BLaER1 (cell line): ENCODE measurements around the gene EFNA1.

Experiments
- H3K27ac ChIP-seq: shearing (Covaris generic); formaldehyde crosslinking; 2 replicates; pipeline ENCODE4 v1.8.1; 2022
- H3K27me3 ChIP-seq: shearing (Covaris generic); formaldehyde crosslinking; 2 replicates; pipeline ENCODE4 v1.8.1; 2022
- H3K36me3 ChIP-seq: shearing (Covaris generic); formaldehyde crosslinking; 2 replicates; pipeline ENCODE4 v1.8.1; 2022
- H3K4me1 ChIP-seq: shearing (Covaris generic); formaldehyde crosslinking; 2 replicates; pipeline ENCODE4 v1.8.1; 2022
- H3K4me2 ChIP-seq: shearing (Covaris generic); formaldehyde crosslinking; 2 replicates; pipeline ENCODE4 v1.8.1; 2022
- H3K4me3 ChIP-seq: shearing (Covaris generic); formaldehyde crosslinking; 2 replicates; pipeline ENCODE4 v1.8.1; 2022
- H3K9ac ChIP-seq: shearing (Covaris generic); formaldehyde crosslinking; 2 replicates; pipeline ENCODE4 v1.8.1; 2022
- H3K9me3 ChIP-seq: shearing (Covaris generic); formaldehyde crosslinking; 2 replicates; pipeline ENCODE4 v1.8.1; 2022
- H4K20me1 ChIP-seq: shearing (Covaris generic); formaldehyde crosslinking; 2 replicates; pipeline ENCODE4 v1.8.1; 2022
- Cebpa-rat ChIP-seq: shearing (Covaris generic); IDR thresholded peaks from 2 replicates; pipeline ENCODE4 v1.8.1; 2022

The EFNA1 gene

DNA sequence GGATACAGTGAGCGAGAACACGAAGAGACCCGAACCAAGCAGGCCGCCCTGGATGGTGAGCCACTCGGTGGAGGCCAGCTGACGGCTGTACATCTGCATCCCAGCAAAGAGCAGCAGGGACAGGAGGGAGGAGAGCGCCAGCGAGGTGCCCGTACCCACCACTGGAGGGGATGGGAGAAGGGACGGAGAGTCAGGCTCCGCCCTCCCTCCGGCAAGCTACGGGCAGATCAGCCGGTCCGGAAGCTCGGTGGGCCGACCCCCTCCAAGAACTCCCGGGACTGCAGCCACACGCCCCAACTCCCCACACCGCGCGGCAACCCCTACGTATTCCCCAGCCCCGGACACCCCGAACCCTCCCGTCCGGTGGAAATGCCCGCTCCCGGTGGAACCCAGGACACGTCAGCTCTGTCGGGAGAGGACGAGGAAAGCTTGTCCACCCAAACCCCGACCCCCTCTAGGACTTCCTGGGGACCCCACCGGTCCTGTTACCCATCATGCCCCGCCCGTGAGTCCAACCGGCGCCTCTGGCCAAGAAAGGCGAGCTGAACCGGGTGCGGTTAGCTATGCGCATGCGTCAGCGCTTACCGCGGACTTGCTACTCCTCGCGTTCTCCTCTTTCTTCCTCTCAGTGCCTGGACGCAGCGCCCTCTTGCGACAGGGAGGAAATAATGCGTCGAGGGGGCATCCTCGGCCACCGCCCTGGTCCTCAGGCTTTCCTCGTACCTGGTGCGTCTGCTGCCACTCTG is 45.2 kb downstream of the EFNA1 start, which contains the start of gene KRTCAP2:
Gene KRTCAP2, minus strand, starts transcription at position 573 of the 746 bp plus-strand sequence. Its CDS starts 80 bp downstream, at position 493.
- H3K9ac ChIP-seq: peak within 1 kb of the TSS; percentile 90
- no peaks in the 10 kb centered on the region for H3K27me3 ChIP-seq
- peaks cover 55% of the 10 kb centered on the region for H3K4me1 ChIP-seq
- peaks cover 44% of the 10 kb centered on the region for H3K36me3 ChIP-seq
- H3K9me3 ChIP-seq: no peaks in the 10 kb centered on the region
- peak within 1 kb of the TSS; percentile 84 for H3K4me3 ChIP-seq
- TF ChIP-seq Cebpa-rat: no peak
- peak within 1 kb of the TSS; percentile 92 for H3K27ac ChIP-seq
- H4K20me1 ChIP-seq: peaks cover 7% of the 10 kb centered on the region; the same call in 1 of the 2 replicates
- H3K4me2 ChIP-seq: peak within 1 kb of the TSS; percentile 99

DNA sequence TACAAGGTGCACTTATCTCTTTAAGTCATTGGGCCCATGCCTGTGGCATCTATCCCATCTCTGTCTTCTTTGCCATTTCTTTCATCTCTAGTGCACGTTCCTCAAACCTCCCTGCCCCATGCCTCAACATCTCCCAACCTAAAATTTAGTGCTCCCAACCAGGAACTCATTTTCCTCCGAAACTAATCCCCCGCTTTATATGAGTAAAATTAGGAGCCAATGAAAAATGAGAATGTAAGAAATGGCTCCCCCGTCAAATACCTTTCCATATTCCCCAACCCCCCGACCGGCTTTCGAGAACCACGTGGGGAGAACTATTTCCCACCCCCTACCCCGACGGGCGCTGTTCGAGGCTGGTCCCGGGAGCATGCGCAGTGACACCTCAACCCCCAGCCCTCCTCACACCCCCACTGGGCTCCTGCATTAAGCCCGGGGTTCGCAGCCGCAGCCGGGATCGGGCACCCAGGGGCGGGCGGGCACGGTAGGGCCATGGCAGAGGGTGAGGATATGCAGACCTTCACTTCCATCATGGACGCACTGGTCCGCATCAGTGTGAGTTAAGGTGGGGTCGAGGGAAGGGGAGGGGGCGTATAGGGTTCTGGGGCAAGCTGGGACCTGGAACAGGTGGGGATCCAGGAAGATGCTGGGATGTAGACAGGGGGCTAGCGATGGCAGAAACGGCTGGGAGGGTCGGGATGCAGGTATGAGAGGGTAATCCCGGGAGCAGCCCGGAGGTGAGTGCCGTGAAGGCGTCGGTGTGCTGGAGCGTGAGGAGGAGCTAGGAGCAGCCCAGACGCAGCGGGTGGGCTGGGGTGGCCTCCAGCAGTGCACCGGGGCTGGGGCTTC is 46.0 kb downstream of the EFNA1 start, which contains the start of gene TRIM46:
Gene TRIM46, plus strand, starts transcription at position 372 of the 846 bp plus-strand sequence. Its CDS starts 118 bp downstream, at position 490.
- H3K4me3 ChIP-seq: peak within 1 kb of the TSS; percentile 84
- H3K27ac ChIP-seq: peak within 1 kb of the TSS; percentile 92
- peaks cover 56% of the 10 kb centered on the region for H3K4me1 ChIP-seq
- H3K36me3 ChIP-seq: peaks cover 47% of the 10 kb centered on the region
- peak within 1 kb of the TSS; percentile 90 for H3K9ac ChIP-seq
- no peaks in the 10 kb centered on the region for H3K27me3 ChIP-seq
- peaks cover 7% of the 10 kb centered on the region; the same call in 1 of the 2 replicates for H4K20me1 ChIP-seq
- TF ChIP-seq Cebpa-rat: no peak
- peak within 1 kb of the TSS; percentile 99 for H3K4me2 ChIP-seq
- H3K9me3 ChIP-seq: no peaks in the 10 kb centered on the region

GRCh38 chr1:155174324-155175280 is 46.9 kb downstream of the EFNA1 start:
- peak overlapping the region; percentile 68 for H3K27ac ChIP-seq
- H3K9ac ChIP-seq: peak overlapping the region; percentile 90
- H4K20me1 ChIP-seq: peaks cover 7% of the 10 kb centered on the region; the same call in 1 of the 2 replicates
- TF ChIP-seq Cebpa-rat: no peak
- H3K36me3 ChIP-seq: peaks cover 47% of the 10 kb centered on the region
- peak overlapping the region; percentile 99 for H3K4me2 ChIP-seq
- H3K4me3 ChIP-seq: peak overlapping the region; percentile 84
- no peaks in the 10 kb centered on the region for H3K9me3 ChIP-seq
- no peaks in the 10 kb centered on the region for H3K27me3 ChIP-seq
- H3K4me1 ChIP-seq: peaks cover 62% of the 10 kb centered on the region

DNA sequence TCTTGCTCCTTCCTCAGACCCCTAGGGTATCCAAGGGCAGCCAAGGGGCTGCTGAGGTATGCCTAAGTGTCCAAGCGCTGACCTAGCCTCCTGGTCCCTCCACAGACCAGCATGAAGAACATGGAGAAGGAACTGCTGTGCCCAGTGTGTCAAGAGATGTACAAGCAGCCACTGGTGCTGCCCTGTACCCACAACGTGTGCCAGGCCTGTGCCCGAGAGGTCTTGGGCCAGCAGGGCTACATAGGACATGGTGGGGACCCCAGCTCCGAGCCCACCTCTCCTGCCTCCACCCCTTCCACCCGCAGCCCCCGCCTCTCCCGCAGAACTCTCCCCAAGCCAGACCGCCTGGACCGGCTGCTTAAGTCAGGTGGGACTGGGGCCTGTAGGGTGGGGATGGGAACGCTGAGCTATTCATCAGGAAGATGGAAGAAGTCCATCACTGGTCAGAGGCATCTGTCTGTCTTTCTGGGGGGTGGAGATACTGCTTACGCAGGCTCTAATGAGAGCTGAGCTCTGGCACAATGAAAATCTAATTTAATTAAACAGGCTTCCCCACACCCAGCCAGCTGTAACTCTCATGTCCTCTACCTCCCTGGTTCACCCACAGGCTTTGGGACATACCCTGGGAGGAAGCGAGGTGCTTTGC is 47.7 kb downstream of the EFNA1 start:
- H3K9me3 ChIP-seq: no peaks in the 10 kb centered on the region
- H4K20me1 ChIP-seq: peaks cover 7% of the 10 kb centered on the region; the same call in 1 of the 2 replicates
- H3K27ac ChIP-seq: peak overlapping the region; percentile 68
- peak overlapping the region; percentile 90 for H3K9ac ChIP-seq
- peak overlapping the region; percentile 99 for H3K4me2 ChIP-seq
- no peak for TF ChIP-seq Cebpa-rat
- H3K27me3 ChIP-seq: no peaks in the 10 kb centered on the region
- peaks cover 62% of the 10 kb centered on the region for H3K4me1 ChIP-seq
- peaks cover 47% of the 10 kb centered on the region for H3K36me3 ChIP-seq
- peak overlapping the region; percentile 84 for H3K4me3 ChIP-seq

DNA sequence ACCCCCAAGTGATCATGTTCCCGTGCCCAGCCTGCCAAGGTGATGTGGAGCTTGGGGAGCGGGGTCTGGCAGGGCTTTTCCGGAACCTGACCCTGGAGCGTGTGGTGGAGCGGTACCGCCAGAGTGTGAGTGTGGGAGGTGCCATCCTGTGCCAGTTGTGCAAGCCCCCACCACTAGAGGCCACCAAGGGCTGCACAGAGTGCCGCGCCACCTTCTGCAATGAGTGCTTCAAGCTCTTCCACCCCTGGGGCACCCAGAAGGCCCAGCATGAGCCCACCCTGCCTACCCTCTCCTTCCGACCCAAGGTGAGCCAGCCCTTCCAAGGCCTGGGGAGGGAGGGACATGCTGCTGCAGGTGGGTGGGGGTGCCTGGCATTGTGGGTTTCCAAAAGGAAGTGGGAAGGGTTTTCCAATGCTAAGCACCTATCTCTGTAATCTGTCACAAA is 48.3 kb downstream of the EFNA1 start:
- peak overlapping the region; percentile 90; the same call in 1 of the 2 replicates for H3K9ac ChIP-seq
- H3K36me3 ChIP-seq: peaks cover 47% of the 10 kb centered on the region
- H3K9me3 ChIP-seq: no peaks in the 10 kb centered on the region
- H3K4me3 ChIP-seq: peak overlapping the region; percentile 84; the same call in 1 of the 2 replicates
- TF ChIP-seq Cebpa-rat: no peak
- H3K27ac ChIP-seq: 0 out of 2 replicates have a peak overlapping the region, but pooled peaks have one; percentile 68
- peak overlapping the region; percentile 99 for H3K4me2 ChIP-seq
- peaks cover 60% of the 10 kb centered on the region for H3K4me1 ChIP-seq
- H4K20me1 ChIP-seq: peaks cover 7% of the 10 kb centered on the region; the same call in 1 of the 2 replicates
- H3K27me3 ChIP-seq: no peaks in the 10 kb centered on the region

GRCh38 chr1:155176544-155177071 is 48.9 kb downstream of the EFNA1 start:
- Histone ChIP-seq H3K9ac (0 out of 2 replicates have a peak overlapping the region, but pooled peaks have one; percentile 6), H3K4me2 (peak overlapping the region; percentile 99), H3K9me3 (no peaks in the 10 kb centered on the region), H3K4me3 (no peak overlapping the region), H3K4me1 (peaks cover 54% of the 10 kb centered on the region), H3K36me3 (peaks cover 48% of the 10 kb centered on the region), H4K20me1 (peaks cover 7% of the 10 kb centered on the region; the same call in 1 of the 2 replicates), H3K27me3 (no peaks in the 10 kb centered on the region), H3K27ac (0 out of 2 replicates have a peak overlapping the region, but pooled peaks have one; percentile 33)
- no peak for TF ChIP-seq Cebpa-rat

DNA sequence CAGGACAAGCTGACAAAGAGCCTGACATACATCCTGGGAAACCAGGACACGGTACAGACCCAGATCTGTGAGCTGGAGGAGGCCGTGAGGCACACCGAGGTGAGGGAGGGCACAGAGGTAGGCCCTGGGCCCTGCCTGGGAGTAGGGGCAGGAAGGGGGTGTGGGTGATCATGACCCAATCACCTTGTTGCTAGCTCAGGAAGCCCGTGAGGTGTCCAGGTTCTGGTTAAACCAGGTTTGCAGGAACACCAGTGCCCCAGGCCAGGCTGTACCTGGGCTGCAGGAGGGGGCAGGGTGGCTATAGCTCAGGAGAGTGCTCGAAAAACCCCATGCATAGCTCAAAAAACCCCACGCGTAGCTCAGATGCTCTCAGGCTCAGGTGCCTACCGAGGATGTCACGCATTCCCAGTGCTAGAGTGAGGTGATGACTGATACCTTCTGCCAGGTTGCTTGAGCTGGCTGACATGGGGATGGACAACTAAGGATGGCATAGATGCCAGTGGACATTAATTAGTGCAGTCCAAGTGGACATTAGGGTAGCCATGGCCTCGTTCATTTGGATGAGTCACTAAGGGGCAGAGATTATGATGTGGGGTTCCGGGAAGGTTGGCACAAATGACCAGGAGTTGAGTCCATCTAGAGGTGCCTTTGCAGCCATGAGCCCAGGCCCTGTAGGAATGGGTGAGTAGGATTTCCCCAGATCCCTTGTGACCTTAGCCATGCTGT is 49.7 kb downstream of the EFNA1 start:
- Histone ChIP-seq H4K20me1 (peaks cover 7% of the 10 kb centered on the region; the same call in 1 of the 2 replicates), H3K36me3 (peaks cover 55% of the 10 kb centered on the region), H3K27ac (0 out of 2 replicates have a peak overlapping the region, but pooled peaks have one; percentile 33), H3K9me3 (no peaks in the 10 kb centered on the region), H3K4me1 (peaks cover 48% of the 10 kb centered on the region), H3K9ac (peak overlapping the region; percentile 6; the same call in 1 of the 2 replicates), H3K4me2 (peak overlapping the region; percentile 99), H3K27me3 (no peaks in the 10 kb centered on the region), H3K4me3 (no peak overlapping the region)
- no peak for TF ChIP-seq Cebpa-rat
